CD4-positive, alpha-beta T cell treated with Interleukin-4 for 1 hour (primary cell): ENCODE data around the gene EEFSEC.
A peak's percentile ranks its signal among the peaks of the same experiment; 100 is the strongest.
"Not testable (repeated sequence)": the region's sequence is repeated elsewhere in the genome, so short reads cannot be mapped to it uniquely, and the experiment has no call there.

Source experiments
- DNase-seq, 2 donors: peaks; one replicate each; pipeline ENCODE4 v3.0.0-alpha.2; 2020 to 2022

The EEFSEC gene

GRCh38 chr3:128154354-128154753 is 1.1 kb downstream of the EEFSEC start:
- DNase-seq = not testable (repeated sequence)

GRCh38 chr3:128155616-128156360 is 2.5 kb downstream of the EEFSEC start:
- DNase-seq = no peak

- DNase-seq = no peak
Observed at GRCh38 chr3:128160661-128161060, 7.4 kb downstream of the EEFSEC start.

GRCh38 chr3:128163432-128163831 is 10.2 kb downstream of the EEFSEC start:
- DNase-seq = no peak

GRCh38 chr3:128166971-128167453 is 13.7 kb downstream of the EEFSEC start:
- DNase-seq = no peak

- DNase-seq = no peak
Observed at GRCh38 chr3:128167646-128167972, 14.3 kb downstream of the EEFSEC start.

GRCh38 chr3:128167973-128168674 is 14.8 kb downstream of the EEFSEC start:
- no peak for DNase-seq

GRCh38 chr3:128168836-128169235 is 15.6 kb downstream of the EEFSEC start:
- no peak for DNase-seq

- DNase-seq = peak in 1 of 2 donors; percentile 20
Observed at GRCh38 chr3:128170866-128171516, 17.7 kb downstream of the EEFSEC start.

- no peak for DNase-seq
Observed at GRCh38 chr3:128173200-128173599, 19.9 kb downstream of the EEFSEC start.

- DNase-seq = no peak
Observed at GRCh38 chr3:128173849-128174248, 20.6 kb downstream of the EEFSEC start.

GRCh38 chr3:128174675-128175590 is 21.7 kb downstream of the EEFSEC start:
- no peak for DNase-seq

GRCh38 chr3:128175768-128176167 is 22.5 kb downstream of the EEFSEC start:
- no peak for DNase-seq

GRCh38 chr3:128176276-128176833 is 23.1 kb downstream of the EEFSEC start:
- no peak for DNase-seq

- no peak for DNase-seq
Observed at GRCh38 chr3:128177865-128178264, 24.6 kb downstream of the EEFSEC start.

GRCh38 chr3:128178782-128179483 is 25.7 kb downstream of the EEFSEC start:
- DNase-seq = no peak

- no peak for DNase-seq
Observed at GRCh38 chr3:128179484-128179819, 26.2 kb downstream of the EEFSEC start.

- no peak for DNase-seq
Observed at GRCh38 chr3:128180436-128180835, 27.2 kb downstream of the EEFSEC start.

GRCh38 chr3:128180913-128181312 is 27.6 kb downstream of the EEFSEC start:
- no peak for DNase-seq

- DNase-seq = no peak
Observed at GRCh38 chr3:128182656-128183055, 29.4 kb downstream of the EEFSEC start.

- DNase-seq = no peak
Observed at GRCh38 chr3:128185630-128186447, 32.6 kb downstream of the EEFSEC start.
